Nephron progenitor cell (in vitro differentiated cells): ENCODE measurements around the gene FGF23.
"Not testable (repeated sequence)": the region's sequence is repeated elsewhere in the genome, so short reads cannot be mapped to it uniquely, and the experiment has no call there.

Source experiments
- DNase-seq: peaks from one replicate; pipeline ENCODE4 v3.0.0; 2021
- H3K27ac Mint-ChIP-seq: 2 replicates; pipeline ENCODE4 v1.8.0; 2021; ENCODE audit warnings: mild to moderate bottlenecking, moderate library complexity, mixed read lengths
- H3K27me3 Mint-ChIP-seq: 2 replicates; pipeline ENCODE4 v1.8.0; 2021; ENCODE audit warnings: mild to moderate bottlenecking, low read depth, mixed read lengths; ENCODE audit not compliant: poor library complexity
- H3K36me3 Mint-ChIP-seq: 2 replicates; pipeline ENCODE4 v1.8.0; 2021; ENCODE audit warnings: low read depth, mixed read lengths
- H3K4me1 Mint-ChIP-seq: 2 replicates; pipeline ENCODE4 v1.8.0; 2021; ENCODE audit warnings: mixed read lengths
- H3K4me3 Mint-ChIP-seq: 2 replicates; pipeline ENCODE4 v1.8.0; 2021; ENCODE audit warnings: mild to moderate bottlenecking, moderate library complexity, mixed read lengths
- H3K9me3 Mint-ChIP-seq: 2 replicates; pipeline ENCODE4 v1.8.0; 2021; ENCODE audit warnings: mild to moderate bottlenecking, moderate library complexity, mixed read lengths
- CTCF ChIP-seq: fragments of 200-600 bp; sonication (generic); IDR thresholded peaks from 2 replicates; pipeline ENCODE4 v1.5.0; 2021; ENCODE audit warnings: antibody characterized with exemption

FGF23 gene

GRCh38 chr12:4407136-4407535 is 27.6 kb upstream of the FGF23 start:
- Mint-ChIP-seq H3K9me3 (peaks cover 16% of the 10 kb centered on the region), H3K4me1 (no peaks in the 10 kb centered on the region), H3K36me3 (no peaks in the 10 kb centered on the region), H3K4me3 (no peak overlapping the region), H3K27ac (no peak overlapping the region), H3K27me3 (peaks cover 13% of the 10 kb centered on the region)
- no peak for TF ChIP-seq CTCF
- no peak for DNase-seq

- H3K27me3 Mint-ChIP-seq = peaks cover 11% of the 10 kb centered on the region
- H3K4me1 Mint-ChIP-seq, H3K27ac Mint-ChIP-seq, H3K4me3 Mint-ChIP-seq, H3K36me3 Mint-ChIP-seq, DNase-seq: not testable (repeated sequence)
- H3K9me3 Mint-ChIP-seq = peaks cover 16% of the 10 kb centered on the region
Measured at GRCh38 chr12:4404877-4405637, 25.5 kb upstream of the FGF23 start.

GRCh38 chr12:4402996-4403395 is 23.5 kb upstream of the FGF23 start:
- Mint-ChIP-seq H3K4me1 (no peaks in the 10 kb centered on the region), H3K27me3 (peaks cover 19% of the 10 kb centered on the region), H3K4me3 (no peak overlapping the region), H3K36me3 (no peaks in the 10 kb centered on the region), H3K27ac (no peak overlapping the region), H3K9me3 (peaks cover 16% of the 10 kb centered on the region)
- no peak for DNase-seq
- TF ChIP-seq CTCF = no peak

- no peak for TF ChIP-seq CTCF
- DNase-seq = no peak
- H3K27me3 Mint-ChIP-seq = peaks cover 24% of the 10 kb centered on the region
Measured at GRCh38 chr12:4401117-4401516, 21.6 kb upstream of the FGF23 start.

GRCh38 chr12:4395818-4396217 is 16.3 kb upstream of the FGF23 start:
- H3K4me3 Mint-ChIP-seq = no peak overlapping the region
- DNase-seq = no peak
- H3K4me1 Mint-ChIP-seq = peaks cover 8% of the 10 kb centered on the region
- peaks cover 43% of the 10 kb centered on the region for H3K27me3 Mint-ChIP-seq
- no peaks in the 10 kb centered on the region for H3K9me3 Mint-ChIP-seq
- no peak overlapping the region for H3K27ac Mint-ChIP-seq
- TF ChIP-seq CTCF = no peak
- no peaks in the 10 kb centered on the region for H3K36me3 Mint-ChIP-seq

More at GRCh38 chr12:4401117-4401516, 21.6 kb upstream of the FGF23 start:
- no peak overlapping the region for H3K4me3 Mint-ChIP-seq
- H3K36me3 Mint-ChIP-seq = no peaks in the 10 kb centered on the region
- H3K27ac Mint-ChIP-seq = no peak overlapping the region
- H3K4me1 Mint-ChIP-seq = peaks cover 2% of the 10 kb centered on the region
- H3K9me3 Mint-ChIP-seq = peaks cover 15% of the 10 kb centered on the region

GRCh38 chr12:4393211-4393610 is 13.7 kb upstream of the FGF23 start:
- DNase-seq = no peak
- no peak for TF ChIP-seq CTCF
- Mint-ChIP-seq H3K27me3 (peaks cover 35% of the 10 kb centered on the region), H3K4me1 (peaks cover 15% of the 10 kb centered on the region), H3K4me3 (no peak overlapping the region), H3K36me3 (no peaks in the 10 kb centered on the region), H3K9me3 (no peaks in the 10 kb centered on the region), H3K27ac (no peak overlapping the region)
